Measurements from ENCODE around the gene KLF9.

DNA sequence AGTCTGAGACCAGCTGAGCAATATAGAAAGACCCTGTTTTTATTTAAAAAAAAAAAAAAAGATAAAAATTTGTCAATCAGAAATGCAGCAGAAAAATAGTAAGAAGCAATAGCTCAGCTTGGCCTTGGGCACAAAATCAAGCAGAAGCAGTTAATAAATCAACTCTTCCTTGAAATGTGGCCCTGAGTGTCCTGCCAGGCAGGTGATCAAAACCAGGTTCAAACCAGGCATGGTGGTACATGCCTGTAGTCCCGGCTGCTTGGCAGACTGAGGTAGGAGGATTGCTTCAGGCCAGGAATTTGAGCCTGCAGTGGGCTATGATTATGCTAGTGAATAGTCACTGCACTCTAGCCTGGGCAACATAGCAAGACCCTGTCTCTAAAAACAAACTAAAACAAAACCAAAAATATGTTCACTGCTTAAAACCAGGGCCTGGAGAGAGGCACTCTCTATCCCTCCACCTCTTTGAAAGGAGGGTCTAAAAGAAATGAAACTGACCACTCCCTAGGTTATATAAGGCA, 27.9 kb upstream of the KLF9 start:
- TF ChIP-seq, protein P1, sequence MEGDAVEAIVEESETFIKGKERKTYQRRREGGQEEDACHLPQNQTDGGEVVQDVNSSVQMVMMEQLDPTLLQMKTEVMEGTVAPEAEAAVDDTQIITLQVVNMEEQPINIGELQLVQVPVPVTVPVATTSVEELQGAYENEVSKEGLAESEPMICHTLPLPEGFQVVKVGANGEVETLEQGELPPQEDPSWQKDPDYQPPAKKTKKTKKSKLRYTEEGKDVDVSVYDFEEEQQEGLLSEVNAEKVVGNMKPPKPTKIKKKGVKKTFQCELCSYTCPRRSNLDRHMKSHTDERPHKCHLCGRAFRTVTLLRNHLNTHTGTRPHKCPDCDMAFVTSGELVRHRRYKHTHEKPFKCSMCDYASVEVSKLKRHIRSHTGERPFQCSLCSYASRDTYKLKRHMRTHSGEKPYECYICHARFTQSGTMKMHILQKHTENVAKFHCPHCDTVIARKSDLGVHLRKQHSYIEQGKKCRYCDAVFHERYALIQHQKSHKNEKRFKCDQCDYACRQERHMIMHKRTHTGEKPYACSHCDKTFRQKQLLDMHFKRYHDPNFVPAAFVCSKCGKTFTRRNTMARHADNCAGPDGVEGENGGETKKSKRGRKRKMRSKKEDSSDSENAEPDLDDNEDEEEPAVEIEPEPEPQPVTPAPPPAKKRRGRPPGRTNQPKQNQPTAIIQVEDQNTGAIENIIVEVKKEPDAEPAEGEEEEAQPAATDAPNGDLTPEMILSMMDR (IDR thresholded peaks at IDR 0.05): no peak
- TF ChIP-seq EZH2 (IDR thresholded peaks at IDR 0.05; ENCODE audit: borderline replicate concordance, insufficient read depth, low read depth, low read length, poor library complexity, severe bottlenecking): no peak

Data from B cell (primary cell).